RKO (cell line): ENCODE measurements around the gene DMGDH.
"Not testable (repeated sequence)": the region's sequence is repeated elsewhere in the genome, so short reads cannot be mapped to it uniquely, and the experiment has no call there.

Experiments
- DNase-seq: peaks from one replicate; pipeline ENCODE4 v3.0.0-alpha.2; 2016; ENCODE audit warnings: low spot score

DMGDH gene

GRCh38 chr5:79011219-79011836 lies 58.1 kb downstream of the DMGDH start:
- DNase-seq: peak; percentile 29

GRCh38 chr5:79008362-79008761 lies 61.1 kb downstream of the DMGDH start:
- no peak for DNase-seq

- no peak for DNase-seq
Measured at GRCh38 chr5:79007872-79008271, 61.6 kb downstream of the DMGDH start.

GRCh38 chr5:79005936-79006631 lies 63.4 kb downstream of the DMGDH start:
- DNase-seq: no peak

GRCh38 chr5:79005151-79005550 lies 64.3 kb downstream of the DMGDH start:
- DNase-seq: no peak

- no peak for DNase-seq
Measured at GRCh38 chr5:79002374-79002773, 67.1 kb downstream of the DMGDH start.

- DNase-seq: peak; percentile 21
Measured at GRCh38 chr5:79001471-79001870, 68.0 kb downstream of the DMGDH start.

GRCh38 chr5:78997090-78997489 lies 72.4 kb downstream of the DMGDH start:
- no peak for DNase-seq

- no peak for DNase-seq
Measured at GRCh38 chr5:78995521-78996007, 73.9 kb downstream of the DMGDH start.

- no peak for DNase-seq
Measured at GRCh38 chr5:78993165-78993564, 76.3 kb downstream of the DMGDH start.

- DNase-seq: no peak
Measured at GRCh38 chr5:78992146-78992545, 77.3 kb downstream of the DMGDH start.

- DNase-seq: no peak
Measured at GRCh38 chr5:78989080-78989479, 80.4 kb downstream of the DMGDH start.

GRCh38 chr5:78985725-78986223 lies 83.7 kb downstream of the DMGDH start:
- DNase-seq: peak; percentile 87

- no peak for DNase-seq
Measured at GRCh38 chr5:78985116-78985724, 84.3 kb downstream of the DMGDH start, which contains the start of gene ARSB. Gene ARSB, minus strand, starts transcription at chr5:78985310. Its CDS starts 62 bp downstream, at chr5:78985248.

GRCh38 chr5:78984439-78985115 lies 84.9 kb downstream of the DMGDH start:
- DNase-seq: peak; percentile 84

GRCh38 chr5:78983601-78984438 lies 85.7 kb downstream of the DMGDH start:
- DNase-seq: peak; percentile 30

- not testable (repeated sequence) for DNase-seq
Measured at GRCh38 chr5:78983194-78983593, 86.3 kb downstream of the DMGDH start.

- no peak for DNase-seq
Measured at GRCh38 chr5:78979909-78980308, 89.6 kb downstream of the DMGDH start.

GRCh38 chr5:78979117-78979742 lies 90.2 kb downstream of the DMGDH start:
- no peak for DNase-seq

GRCh38 chr5:78975035-78975434 lies 94.4 kb downstream of the DMGDH start:
- DNase-seq: no peak

GRCh38 chr5:78974601-78975000 lies 94.9 kb downstream of the DMGDH start:
- DNase-seq: no peak
